ENCODE measurements around the gene SLC8A1.

DNA sequence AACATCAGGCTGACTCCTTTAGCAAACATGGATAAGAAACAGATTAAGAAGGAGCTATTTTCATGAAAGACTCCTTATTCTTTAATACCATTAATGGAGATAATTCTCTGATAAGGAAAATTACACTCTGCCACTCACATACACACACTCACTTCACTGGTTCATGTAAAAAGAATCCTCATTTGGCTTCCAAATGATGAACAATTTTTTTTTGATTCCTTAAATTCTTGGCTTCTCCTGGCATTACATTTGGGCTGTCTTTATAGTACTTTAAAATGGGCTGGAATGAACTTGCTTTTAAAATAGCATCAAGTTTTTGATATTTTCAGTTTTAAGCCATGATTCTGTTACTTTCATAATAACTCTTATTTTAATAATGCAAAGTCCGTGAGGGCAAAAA, 328.6 kb downstream of the SLC8A1 start:
- no peak for TF ChIP-seq CTCF (IDR thresholded peaks at IDR 0.05)
- TF ChIP-seq POLR2A (IDR thresholded peaks at IDR 0.05), result no peak
- no peak for TF ChIP-seq EP300 (IDR thresholded peaks at IDR 0.05)
